OCI-LY7 (cell line): Measurements from ENCODE around the gene PFKFB1. TPM values are rescaled to one million over a fixed set of nuclear protein-coding genes. Genes with fewer than 3 reads are reported as not detected.

Experiments used
- Bru-seq: library from RNA; stranded (reverse); fragments of 400-500 nt; gene quantifications from one replicate; lab custom pipeline; 2021; lab: Mats Ljungman, UMichigan
- BruChase-seq, 2 experiments: library from RNA; stranded (reverse); fragments of 400-500 nt; gene quantifications; one replicate each; lab custom pipeline; 2021; lab: Mats Ljungman, UMichigan
- BruUV-seq: library from RNA; stranded (reverse); fragments of 400-500 nt; replicated peaks from 2 replicates; lab custom pipeline; 2021; lab: Mats Ljungman, UMichigan
- CTCF ChIA-PET: fragments of 300-600 bp; sonication (Branson Sonifier 250); formaldehyde crosslinking; loops from one replicate; lab custom pipeline; 2022; ENCODE audit warnings: antibody characterized with exemption; ENCODE audit not compliant: unreplicated experiment; lab: Charles Lee
- POLR2A ChIA-PET: fragments of 300-600 bp; sonication (Branson Sonifier 250); formaldehyde crosslinking; loops from one replicate; lab custom pipeline; 2022; ENCODE audit warnings: antibody characterized with exemption; lab: Charles Lee
- DNase-seq: peaks from one replicate; pipeline ENCODE4 v3.0.0-alpha.2; 2015; ENCODE audit warnings: low spot score
- H2AFZ ChIP-seq: fragments of 200-600 bp; sonication (generic), shearing (Covaris generic); 2 replicates; pipeline ENCODE4 v1.6.1; 2014; ENCODE audit warnings: mild to moderate bottlenecking, antibody characterized with exemption, low read length, moderate library complexity
- H3K27ac ChIP-seq: fragments of 200-600 bp; sonication (generic); 2 replicates; pipeline ENCODE4 v1.5.1; 2014; ENCODE audit warnings: mixed run types, low read depth, mild to moderate bottlenecking, moderate library complexity, low read length, inconsistent platforms; ENCODE audit not compliant: poor library complexity, severe bottlenecking
- H3K36me3 ChIP-seq: fragments of 200-600 bp; sonication (generic); 2 replicates; pipeline ENCODE4 v1.6.1; 2014; ENCODE audit warnings: mild to moderate bottlenecking, antibody characterized with exemption, low read length, moderate library complexity, mixed read lengths; ENCODE audit not compliant: insufficient read depth
- H3K4me1 ChIP-seq: fragments of 200-600 bp; sonication (generic); 2 replicates; pipeline ENCODE4 v1.5.1; 2014; ENCODE audit warnings: mild to moderate bottlenecking, low read length; ENCODE audit not compliant: insufficient read depth, poor library complexity, severe bottlenecking
- H3K4me2 ChIP-seq: fragments of 200-600 bp; sonication (generic); 2 replicates; pipeline ENCODE4 v1.6.1; 2014; ENCODE audit warnings: mild to moderate bottlenecking, low read length
- H3K4me3 ChIP-seq: fragments of 200-600 bp; sonication (generic); 2 replicates; pipeline ENCODE4 v1.5.1; 2014; ENCODE audit warnings: mild to moderate bottlenecking, low read depth, low read length; ENCODE audit not compliant: poor library complexity, severe bottlenecking
- H3K79me2 ChIP-seq: fragments of 200-600 bp; sonication (generic); 2 replicates; pipeline ENCODE4 v1.6.1; 2016; ENCODE audit warnings: low read depth, mild to moderate bottlenecking, low read length, moderate library complexity, mixed read lengths; ENCODE audit not compliant: insufficient read depth
- H3K9me2 ChIP-seq: fragments of 200-600 bp; sonication (generic); 2 replicates; pipeline ENCODE4 v1.6.1; 2016; ENCODE audit warnings: mild to moderate bottlenecking, low read length, mixed read lengths; ENCODE audit not compliant: insufficient read depth
- H3K9me3 ChIP-seq: fragments of 200-600 bp; sonication (generic); 2 replicates; pipeline ENCODE4 v1.6.1; 2014; ENCODE audit warnings: mild to moderate bottlenecking, mixed run types, low read length, mixed read lengths
- H4K20me1 ChIP-seq: fragments of 200-600 bp; sonication (generic); 2 replicates; pipeline ENCODE4 v1.6.1; 2014; ENCODE audit warnings: mild to moderate bottlenecking, antibody characterized with exemption, low read length, moderate library complexity, mixed read lengths; ENCODE audit not compliant: insufficient read depth
- CTCF ChIP-seq: fragments of 200-600 bp; sonication (generic); conservative IDR thresholded peaks from 2 replicates; pipeline ENCODE4 v1.5.1; 2014; ENCODE audit warnings: mild to moderate bottlenecking, antibody characterized with exemption, low read length, moderate library complexity, mixed read lengths
- EZH2phosphoT487 ChIP-seq: fragments of 200-600 bp; sonication (generic); IDR thresholded peaks from 2 replicates; pipeline ENCODE4 v1.6.1; 2018; ENCODE audit warnings: low read depth, borderline replicate concordance, mild to moderate bottlenecking, mixed run types, antibody characterized with exemption, low read length, moderate library complexity, mixed read lengths
- intact Hi-C: fragments of 100-400 bp; cut with micrococcal nuclease; formaldehyde crosslinking; loops from one replicate; pipeline ENCODE4 v1.10.0; 2022; ENCODE audit not compliant: unreplicated experiment
- long read RNA-seq: library from polyadenylated mRNA; stranded (forward); transcript quantifications from one replicate; pipeline ENCODE4 v2.0.0, GENCODE V29; 2022
- total RNA-seq, 2 experiments: library from RNA; depleted of rRNA in 1 of 2; stranded (reverse); fragments of >200 nt in 1 of 2; shearing (Covaris generic) in 1 of 2; gene quantifications; 2 replicates each; pipeline ENCODE4 v1.2.3, GENCODE V29; 2014 to 2022

The PFKFB1 gene
- total RNA-seq (2014; rRNA removed; shearing (Covaris generic)) (0.76 and 0.77 TPM in 2 replicates), total RNA-seq (2022) (0.72 and 1.0 TPM in 2 replicates), Bru-seq, nascent RNA (percentile 36 among the genes with signal in this experiment), BruChase-seq, experiment 1, labeled RNA remaining after a 6-hour chase (percentile 32 among the genes with signal in this experiment), BruChase-seq, experiment 2, labeled RNA remaining after a 2-hour chase (percentile 38 among the genes with signal in this experiment)
- long read RNA-seq, partial matches to known transcripts = 0 of 2 reads
- long read RNA-seq, other reads (novel, unspliced or antisense) = 2 of 2 reads

DNA sequence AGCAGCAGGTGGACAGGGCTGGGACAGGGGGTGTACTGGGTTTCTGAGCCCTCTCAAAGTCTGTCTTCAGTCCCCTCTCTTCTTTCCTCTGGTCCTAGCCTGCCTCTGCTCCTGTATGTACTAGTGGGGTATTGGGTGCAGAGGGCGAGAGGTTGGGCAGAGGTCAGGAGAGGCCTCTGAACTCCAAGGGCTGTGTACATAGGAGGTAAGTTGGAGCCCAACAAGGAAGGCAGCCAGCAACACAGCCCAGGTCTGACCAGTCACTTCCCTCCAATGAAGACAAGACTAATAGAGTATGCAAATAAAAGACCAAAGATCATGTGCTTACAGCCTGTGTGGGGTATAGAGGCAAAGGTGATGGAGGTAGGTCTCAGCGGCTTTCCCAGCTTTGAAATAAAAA, at the start of gene PFKFB1:
Gene PFKFB1 (minus strand): TSS at position 90 of the 400 bp plus-strand sequence. CDS start 181 bp downstream, outside the sequence.
- Histone ChIP-seq H3K79me2 (no peaks in the 10 kb centered on the region), H2AFZ (no peak within 1 kb of the TSS), H3K4me1 (peaks cover under 1% of the 10 kb centered on the region), H3K4me2 (no peak within 1 kb of the TSS), H3K9me2 (no peaks in the 10 kb centered on the region), H3K4me3 (no peak within 1 kb of the TSS), H3K36me3 (no peaks in the 10 kb centered on the region), H4K20me1 (no peaks in the 10 kb centered on the region), H3K27ac (no peak within 1 kb of the TSS), H3K9me3 (no peaks in the 10 kb centered on the region)
- TF ChIP-seq EZH2phosphoT487 (no peak), CTCF (no peak)
- BruUV-seq = no TSS peak
- ChIA-PET CTCF (no interaction called here), POLR2A (no interaction called here)
- no peak for DNase-seq
- intact Hi-C loops = no loop called here

- Histone ChIP-seq H2AFZ (no peak overlapping the region), H3K9me2 (no peaks in the 10 kb centered on the region), H4K20me1 (no peaks in the 10 kb centered on the region), H3K9me3 (no peaks in the 10 kb centered on the region), H3K4me3 (no peak overlapping the region), H3K4me1 (no peaks in the 10 kb centered on the region), H3K36me3 (no peaks in the 10 kb centered on the region), H3K79me2 (no peaks in the 10 kb centered on the region), H3K27ac (no peak overlapping the region), H3K4me2 (no peak overlapping the region)
- intact Hi-C loops = no loop called here
- TF ChIP-seq CTCF (no peak), EZH2phosphoT487 (no peak)
- BruUV-seq = no TSS peak
- no peak for DNase-seq
- CTCF ChIA-PET = no interaction called here
- POLR2A ChIA-PET = no interaction called here
These were observed 47.5 kb upstream of the PFKFB1 start for GRCh38 chrX:55041514-55041913.

DNA sequence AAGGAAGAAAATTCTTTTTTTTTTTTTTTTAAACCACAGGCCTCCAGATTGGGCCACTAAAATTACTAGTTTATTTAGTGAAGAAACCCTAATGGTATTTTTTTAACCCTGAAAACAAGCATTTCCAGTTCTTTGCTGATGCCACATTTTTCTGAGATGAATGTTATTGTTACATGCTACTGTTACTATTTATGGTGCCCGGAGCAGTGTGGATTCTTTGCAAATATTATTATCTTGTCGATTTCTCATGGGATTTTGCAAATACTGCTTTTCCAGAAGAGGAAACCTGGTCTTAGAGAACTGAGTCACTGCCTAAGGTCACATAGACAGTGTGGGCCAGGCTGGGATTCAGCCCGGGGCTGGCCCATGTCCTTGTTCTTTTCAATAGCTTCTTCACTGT, 45.5 kb upstream of the PFKFB1 start:
- POLR2A ChIA-PET = no interaction called here
- Histone ChIP-seq H3K9me3 (no peaks in the 10 kb centered on the region), H2AFZ (no peak overlapping the region), H3K27ac (no peak overlapping the region), H4K20me1 (no peaks in the 10 kb centered on the region), H3K4me1 (no peaks in the 10 kb centered on the region), H3K79me2 (no peaks in the 10 kb centered on the region), H3K36me3 (no peaks in the 10 kb centered on the region), H3K9me2 (no peaks in the 10 kb centered on the region), H3K4me3 (no peak overlapping the region), H3K4me2 (no peak overlapping the region)
- intact Hi-C loops = no loop called here
- no peak for DNase-seq
- TF ChIP-seq CTCF (no peak), EZH2phosphoT487 (no peak)
- BruUV-seq = no TSS peak
- CTCF ChIA-PET = no interaction called here
